ENCODE results near the gene EBF3. TPM values are rescaled to one million over a fixed set of nuclear protein-coding genes. Genes with fewer than 3 reads are reported as not detected.

EBF3 gene
- total RNA-seq, 1 experiment from 2014 or later, result 3.0 TPM

- DNase-seq (ENCODE audit: low read depth), result no peak
These were observed 163.2 kb downstream of the EBF3 start for GRCh38 chr10:129800796-129801340.

- DNase-seq (ENCODE audit: low read depth), result no peak
These were observed 164.1 kb downstream of the EBF3 start for GRCh38 chr10:129799942-129800341.

- no peak for DNase-seq (ENCODE audit: low read depth)
These were observed 167.2 kb downstream of the EBF3 start for GRCh38 chr10:129796710-129797420.

- no peak for DNase-seq (ENCODE audit: low read depth)
These were observed 170.1 kb downstream of the EBF3 start for GRCh38 chr10:129793996-129794395.

GRCh38 chr10:129793479-129793878 is 170.6 kb downstream of the EBF3 start:
- no peak for DNase-seq (ENCODE audit: low read depth)

GRCh38 chr10:129792864-129793263 is 171.2 kb downstream of the EBF3 start:
- DNase-seq (ENCODE audit: low read depth), result no peak

- no peak for DNase-seq (ENCODE audit: low read depth)
These were observed 171.9 kb downstream of the EBF3 start for GRCh38 chr10:129792141-129792540.

- DNase-seq (ENCODE audit: low read depth), result no peak
These were observed 173.2 kb downstream of the EBF3 start for GRCh38 chr10:129790715-129791446.

- no peak for DNase-seq (ENCODE audit: low read depth)
These were observed 175.9 kb downstream of the EBF3 start for GRCh38 chr10:129788215-129788614.

GRCh38 chr10:129787557-129787956 is 176.5 kb downstream of the EBF3 start:
- no peak for DNase-seq (ENCODE audit: low read depth)

- no peak for DNase-seq (ENCODE audit: low read depth)
These were observed 177.9 kb downstream of the EBF3 start for GRCh38 chr10:129786216-129786615.

- DNase-seq (ENCODE audit: low read depth), result no peak
These were observed 178.5 kb downstream of the EBF3 start for GRCh38 chr10:129785536-129785981.

Other genes starting within 250 kb of the EBF3 start
- 0.24 TPM in 1 of 2 replicates, not detected in the other for gene C10orf143, start 146.6 kb upstream of the EBF3 start, total RNA-seq (2014; rRNA removed; shearing (Covaris generic))
- gene GLRX3, start 172.1 kb upstream of the EBF3 start, total RNA-seq (2014; rRNA removed; shearing (Covaris generic)), result 135 and 152 TPM in 2 replicates

Measured in RPMI7951 (cell line).